Astrocyte (in vitro differentiated cells and primary cell): ENCODE data around the gene WNT11. TPM values are rescaled to one million over a fixed set of nuclear protein-coding genes. Genes with fewer than 3 reads are reported as not detected.
A peak's percentile ranks its signal among the peaks of the same experiment; 100 is the strongest.

Experiments used
- DNase-seq: peaks from one replicate; pipeline ENCODE4 v3.0.0-alpha.2; 2010; ENCODE audit warnings: low read depth
- FAIRE-seq: peaks from 2 replicates; lab custom pipeline; 2011; peaks lifted over from hg19 to GRCh38; lab: Jason Lieb, UNC
- H2AFZ ChIP-seq: 2 replicates; pipeline ENCODE4 v1.6.0; 2012; ENCODE audit warnings: low read depth, low read length, inconsistent platforms
- H3K27ac ChIP-seq: 2 replicates; pipeline ENCODE4 v1.5.1; 2011; ENCODE audit warnings: low read depth, low read length, inconsistent platforms
- H3K27me3 ChIP-seq: 2 replicates; pipeline ENCODE4 v1.6.0; 2011; ENCODE audit warnings: low read length, inconsistent platforms; ENCODE audit not compliant: insufficient read depth
- H3K36me3 ChIP-seq: 2 replicates; pipeline ENCODE4 v1.5.1; 2011; ENCODE audit warnings: low read length, inconsistent platforms; ENCODE audit not compliant: insufficient read depth
- H3K4me1 ChIP-seq: 2 replicates; pipeline ENCODE4 v1.5.1; 2011; ENCODE audit warnings: low read length, inconsistent platforms; ENCODE audit not compliant: insufficient read depth
- H3K4me2 ChIP-seq: 2 replicates; pipeline ENCODE4 v1.6.0; 2012; ENCODE audit warnings: low read length, inconsistent platforms
- H3K4me3 ChIP-seq: 2 replicates; pipeline ENCODE4 v1.5.1; 2011; ENCODE audit warnings: low read depth, mild to moderate bottlenecking, low read length, inconsistent platforms; ENCODE audit not compliant: insufficient read depth
- H3K79me2 ChIP-seq: 2 replicates; pipeline ENCODE4 v1.6.0; 2012; ENCODE audit warnings: mild to moderate bottlenecking, low read length, inconsistent platforms; ENCODE audit not compliant: insufficient read depth
- H3K9ac ChIP-seq: 2 replicates; pipeline ENCODE4 v1.6.0; 2012; ENCODE audit warnings: mild to moderate bottlenecking, low read length, inconsistent platforms
- H3K9me3 ChIP-seq: 2 replicates; pipeline ENCODE4 v1.5.1; 2012; ENCODE audit warnings: low read depth, mild to moderate bottlenecking, low read length, inconsistent platforms; ENCODE audit not compliant: insufficient read depth
- H4K20me1 ChIP-seq: 2 replicates; pipeline ENCODE4 v1.6.0; 2012; ENCODE audit warnings: low read length, inconsistent platforms; ENCODE audit not compliant: insufficient read depth
- H3K27ac Mint-ChIP-seq: one replicate; pipeline ENCODE4 v1.8.0; 2021; ENCODE audit warnings: mild to moderate bottlenecking, mixed read lengths; ENCODE audit not compliant: unreplicated experiment
- H3K27me3 Mint-ChIP-seq: one replicate; pipeline ENCODE4 v1.8.0; 2021; ENCODE audit warnings: low read depth, mixed read lengths; ENCODE audit not compliant: unreplicated experiment
- H3K36me3 Mint-ChIP-seq: one replicate; pipeline ENCODE4 v1.8.0; 2021; ENCODE audit warnings: low read depth, mixed read lengths; ENCODE audit not compliant: unreplicated experiment
- H3K4me1 Mint-ChIP-seq: one replicate; pipeline ENCODE4 v1.8.0; 2021; ENCODE audit warnings: low read depth, mixed read lengths; ENCODE audit not compliant: unreplicated experiment
- H3K4me3 Mint-ChIP-seq: one replicate; pipeline ENCODE4 v1.8.0; 2021; ENCODE audit warnings: mild to moderate bottlenecking, moderate library complexity, mixed read lengths; ENCODE audit not compliant: unreplicated experiment
- H3K9me3 Mint-ChIP-seq: one replicate; pipeline ENCODE4 v1.8.0; 2021; ENCODE audit warnings: mild to moderate bottlenecking, mixed read lengths; ENCODE audit not compliant: unreplicated experiment
- CTCF ChIP-seq: IDR thresholded peaks from 2 replicates; pipeline ENCODE4 v1.5.1; 2011; ENCODE audit warnings: low read depth, mild to moderate bottlenecking, inconsistent platforms, low read length, moderate library complexity; ENCODE audit not compliant: insufficient read depth
- EZH2 ChIP-seq: IDR thresholded peaks from 2 replicates; pipeline ENCODE4 v1.6.1; 2012; ENCODE audit warnings: mild to moderate bottlenecking, low read length, inconsistent platforms; ENCODE audit not compliant: insufficient read depth
- total RNA-seq: library from RNA; stranded (reverse); gene quantifications from 2 replicates; pipeline ENCODE4 v1.2.1, GENCODE V29; 2021

Gene WNT11
- total RNA-seq, 1 donor from 2014 or later, result 1.3 TPM

GRCh38 chr11:76233196-76233921 lies 27.1 kb upstream of the WNT11 start:
- H3K4me3 ChIP-seq, result no peak overlapping the region
- H3K36me3 Mint-ChIP-seq, result no peaks in the 10 kb centered on the region
- peaks cover 26% of the 10 kb centered on the region for H3K27me3 Mint-ChIP-seq
- H3K27ac Mint-ChIP-seq, result no peak overlapping the region
- H3K4me3 Mint-ChIP-seq, result no peak overlapping the region
- FAIRE-seq, result no peak
- no peak overlapping the region for H2AFZ ChIP-seq
- no peaks in the 10 kb centered on the region for H4K20me1 ChIP-seq
- H3K9ac ChIP-seq, result no peak overlapping the region
- H3K27ac ChIP-seq, result no peak overlapping the region
- TF ChIP-seq EZH2, result no peak
- TF ChIP-seq CTCF, result no peak
- H3K79me2 ChIP-seq, result no peaks in the 10 kb centered on the region
- no peak for DNase-seq
- H3K9me3 ChIP-seq, result no peaks in the 10 kb centered on the region
- H3K4me2 ChIP-seq, result peak overlapping the region; percentile 93
- no peaks in the 10 kb centered on the region for H3K9me3 Mint-ChIP-seq
- peaks cover 3% of the 10 kb centered on the region for H3K4me1 Mint-ChIP-seq
- H3K27me3 ChIP-seq, result peaks cover 10% of the 10 kb centered on the region
- H3K36me3 ChIP-seq, result no peaks in the 10 kb centered on the region
- peaks cover 12% of the 10 kb centered on the region for H3K4me1 ChIP-seq

DNA sequence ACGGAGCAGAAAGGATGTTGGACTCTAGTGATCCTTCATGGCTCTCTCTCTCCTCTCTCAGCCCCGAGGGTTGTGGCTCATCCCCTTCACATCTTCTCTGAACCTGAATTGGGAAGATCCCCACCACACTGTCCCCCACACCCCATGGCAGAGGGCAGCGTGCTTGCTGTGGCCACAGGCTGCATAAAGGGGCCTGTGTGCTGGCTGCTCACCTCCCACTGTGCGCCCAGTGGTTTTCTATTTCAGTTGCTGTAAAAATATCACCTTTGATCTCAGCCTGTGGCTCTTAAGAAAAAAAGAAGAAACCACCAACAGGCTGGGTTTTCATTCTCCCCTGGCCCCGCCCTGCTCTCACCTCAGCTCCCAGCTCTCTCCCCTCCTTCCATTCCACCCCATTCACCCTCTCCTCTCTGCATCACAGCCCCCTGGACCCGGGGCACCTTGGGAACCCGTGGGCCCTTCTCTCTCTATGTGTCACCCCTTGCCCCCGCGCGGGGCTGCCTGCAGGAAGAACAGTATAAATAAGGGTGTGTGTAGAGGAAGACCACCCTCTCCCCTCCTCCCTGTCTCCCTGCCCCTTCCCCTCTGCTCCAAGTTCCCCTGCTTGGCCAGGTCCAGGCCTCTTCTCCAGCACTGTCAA lies 25.8 kb upstream of the WNT11 start:
- Histone ChIP-seq H3K27me3 (peaks cover 10% of the 10 kb centered on the region), H3K4me2 (no peak overlapping the region), H3K9me3 (no peaks in the 10 kb centered on the region), H3K4me3 (no peak overlapping the region), H4K20me1 (no peaks in the 10 kb centered on the region), H3K36me3 (no peaks in the 10 kb centered on the region), H3K9ac (no peak overlapping the region), H3K27ac (no peak overlapping the region), H3K79me2 (no peaks in the 10 kb centered on the region), H3K4me1 (peaks cover 12% of the 10 kb centered on the region), H2AFZ (no peak overlapping the region)
- H3K27me3 Mint-ChIP-seq, result peaks cover 37% of the 10 kb centered on the region
- FAIRE-seq (no peak), DNase-seq (no peak)
- H3K27ac Mint-ChIP-seq, result no peak overlapping the region
- TF ChIP-seq EZH2, result no peak
- no peak for TF ChIP-seq CTCF
- H3K4me3 Mint-ChIP-seq, result no peak overlapping the region
- peaks cover 6% of the 10 kb centered on the region for H3K4me1 Mint-ChIP-seq
- H3K9me3 Mint-ChIP-seq, result no peaks in the 10 kb centered on the region
- H3K36me3 Mint-ChIP-seq, result no peaks in the 10 kb centered on the region
